HL-60 (cell line): ENCODE measurements around the gene TRIP13.

ENCODE experiments used
- DNase-seq, 2 experiments: peaks; one replicate each; pipeline ENCODE4 v3.0.0-alpha.2; 2010 to 2020; ENCODE audit warnings: low read depth in 1 of 2, low spot score in 1 of 2
- H3K27ac ChIP-seq: fragments of 250-450 bp; sonication (Bioruptor Pico); replicated peaks from 2 replicates; pipeline ENCODE4 v1.5.1; 2020; ENCODE audit warnings: mild to moderate bottlenecking, moderate library complexity
- H3K27me3 ChIP-seq: fragments of 250-450 bp; sonication (Bioruptor Pico); 2 replicates; pipeline ENCODE4 v1.5.1; 2021; ENCODE audit warnings: mild to moderate bottlenecking, moderate library complexity; ENCODE audit not compliant: insufficient read depth, poor library complexity, severe bottlenecking
- H3K4me3 ChIP-seq: replicated peaks from 2 replicates; pipeline ENCODE4 v1.5.1; 2011; ENCODE audit warnings: mild to moderate bottlenecking, control low read depth, low read length; ENCODE audit not compliant: insufficient read depth
- GABPA ChIP-seq: IDR thresholded peaks from 2 replicates; pipeline ENCODE4 v1.6.1; 2012; ENCODE audit warnings: low read depth
- POLR2AphosphoS5 ChIP-seq: IDR thresholded peaks from 2 replicates; pipeline ENCODE4 v1.6.1; 2012; ENCODE audit warnings: low read depth
- REST ChIP-seq: IDR thresholded peaks from 2 replicates; pipeline ENCODE4 v1.6.1; 2012; ENCODE audit warnings: low read depth; ENCODE audit not compliant: insufficient replicate concordance
- SPI1 ChIP-seq: IDR thresholded peaks from 2 replicates; pipeline ENCODE4 v1.6.1; 2012; ENCODE audit warnings: low read depth, mild to moderate bottlenecking, borderline replicate concordance
- TF ChIP-seq, protein P1 (sequence below): IDR thresholded peaks from one replicate; pipeline ENCODE4 v1.5.1; 2011; ENCODE audit warnings: low read length, control low read depth, inconsistent platforms; ENCODE audit not compliant: insufficient read depth

TRIP13 gene

GRCh38 chr5:865168-865521 lies 27.5 kb upstream of the TRIP13 start:
- no peak for TF ChIP-seq GABPA
- no peak for TF ChIP-seq POLR2AphosphoS5
- TF ChIP-seq SPI1 = no peak
- TF ChIP-seq, protein P1, sequence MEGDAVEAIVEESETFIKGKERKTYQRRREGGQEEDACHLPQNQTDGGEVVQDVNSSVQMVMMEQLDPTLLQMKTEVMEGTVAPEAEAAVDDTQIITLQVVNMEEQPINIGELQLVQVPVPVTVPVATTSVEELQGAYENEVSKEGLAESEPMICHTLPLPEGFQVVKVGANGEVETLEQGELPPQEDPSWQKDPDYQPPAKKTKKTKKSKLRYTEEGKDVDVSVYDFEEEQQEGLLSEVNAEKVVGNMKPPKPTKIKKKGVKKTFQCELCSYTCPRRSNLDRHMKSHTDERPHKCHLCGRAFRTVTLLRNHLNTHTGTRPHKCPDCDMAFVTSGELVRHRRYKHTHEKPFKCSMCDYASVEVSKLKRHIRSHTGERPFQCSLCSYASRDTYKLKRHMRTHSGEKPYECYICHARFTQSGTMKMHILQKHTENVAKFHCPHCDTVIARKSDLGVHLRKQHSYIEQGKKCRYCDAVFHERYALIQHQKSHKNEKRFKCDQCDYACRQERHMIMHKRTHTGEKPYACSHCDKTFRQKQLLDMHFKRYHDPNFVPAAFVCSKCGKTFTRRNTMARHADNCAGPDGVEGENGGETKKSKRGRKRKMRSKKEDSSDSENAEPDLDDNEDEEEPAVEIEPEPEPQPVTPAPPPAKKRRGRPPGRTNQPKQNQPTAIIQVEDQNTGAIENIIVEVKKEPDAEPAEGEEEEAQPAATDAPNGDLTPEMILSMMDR = no peak
- TF ChIP-seq REST = no peak
- DNase-seq = no peak
- Histone ChIP-seq H3K27me3 (no peaks in the 10 kb centered on the region), H3K27ac (no peak overlapping the region), H3K4me3 (no peak overlapping the region)

GRCh38 chr5:865771-866170 lies 26.9 kb upstream of the TRIP13 start:
- TF ChIP-seq, protein P1 = no peak
- TF ChIP-seq GABPA (no peak), REST (no peak), SPI1 (no peak)
- no peak for DNase-seq
- H3K27ac ChIP-seq = no peak overlapping the region
- no peaks in the 10 kb centered on the region for H3K27me3 ChIP-seq
- no peak overlapping the region for H3K4me3 ChIP-seq

DNA sequence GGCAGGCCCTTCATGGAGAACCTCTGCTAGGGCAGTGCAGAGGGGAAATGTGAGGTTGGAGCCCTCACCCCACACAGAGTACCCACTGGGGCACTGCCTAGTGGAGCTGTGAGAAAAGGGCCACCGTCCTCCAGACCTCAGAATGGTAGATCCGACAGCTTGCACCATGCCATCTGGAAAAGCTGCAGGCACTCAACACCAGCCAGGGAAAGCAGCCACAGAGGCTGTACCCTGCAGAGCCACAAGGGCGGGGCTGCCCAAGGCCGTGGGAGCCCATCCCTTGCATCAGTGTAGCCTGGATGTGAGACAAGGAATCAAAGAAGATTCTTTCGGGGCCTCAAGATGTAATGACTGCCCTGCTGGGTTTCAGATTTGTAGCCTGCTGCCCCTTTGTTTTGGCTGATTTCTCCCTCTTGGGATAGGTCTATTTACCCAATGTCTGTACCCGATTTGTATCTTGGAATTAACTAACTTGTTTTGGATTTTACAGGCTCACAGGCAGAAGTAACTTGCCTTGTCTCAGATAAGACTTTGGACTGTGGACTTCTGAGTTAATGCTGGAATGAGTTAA lies 25.3 kb upstream of the TRIP13 start:
- TF ChIP-seq POLR2AphosphoS5 (no peak; the same call in 1 of the 2 replicates), GABPA (no peak), SPI1 (no peak)
- H3K27ac ChIP-seq = no peak overlapping the region
- no peak for DNase-seq
- H3K27me3 ChIP-seq = no peaks in the 10 kb centered on the region
- H3K4me3 ChIP-seq = no peak overlapping the region

DNA sequence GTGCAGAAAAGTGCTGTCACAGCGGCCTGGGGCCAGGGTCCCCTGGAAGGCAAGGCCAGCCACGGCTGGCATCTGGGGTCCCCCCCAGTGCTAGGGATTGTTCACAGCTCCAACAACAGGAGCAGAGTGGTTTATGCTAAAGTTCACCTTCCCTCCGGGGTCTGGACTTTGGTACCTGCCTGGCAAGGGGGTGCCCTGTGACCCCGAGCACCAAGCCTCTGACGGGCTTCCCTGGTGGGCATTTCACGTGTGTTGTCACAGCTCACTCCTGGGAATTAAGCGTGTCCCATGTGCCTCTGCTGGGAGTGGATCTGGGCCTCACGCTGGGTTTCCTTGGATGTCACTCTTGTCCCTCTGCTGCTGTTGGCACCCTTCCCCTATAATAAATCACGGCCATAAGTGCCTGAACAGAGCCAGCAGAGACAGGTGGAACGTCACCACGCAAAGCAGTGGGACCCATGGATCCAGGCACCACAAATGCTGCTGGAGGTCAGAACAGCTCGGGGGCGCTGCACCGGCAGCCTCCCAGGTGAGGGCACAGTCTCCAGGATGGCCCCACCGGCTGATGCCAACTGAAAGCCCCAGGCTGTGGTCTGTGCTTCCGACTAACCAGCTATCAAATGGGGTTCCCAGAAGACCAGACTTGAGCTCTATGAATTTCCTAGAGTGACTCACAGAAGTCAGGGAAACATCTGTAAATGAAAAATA lies 24.1 kb upstream of the TRIP13 start:
- no peak for DNase-seq
- no peak overlapping the region for H3K4me3 ChIP-seq
- TF ChIP-seq REST (no peak), SPI1 (no peak), GABPA (no peak), POLR2AphosphoS5 (no peak)
- TF ChIP-seq, protein P1 = no peak
- no peaks in the 10 kb centered on the region for H3K27me3 ChIP-seq
- H3K27ac ChIP-seq = no peak overlapping the region
